Breast epithelium (tissue), 3 donors: ENCODE measurements around the gene FAM228B.

ENCODE experiments used
- CTCF ChIP-seq, 3 donors: fragments of 450-650 bp; IDR thresholded peaks; one replicate each; pipeline ENCODE4 v1.5.1; 2016 to 2017; ENCODE audit warnings: antibody characterized with exemption in 3 of 3, mild to moderate bottlenecking in 3 of 3, moderate library complexity in 3 of 3
- POLR2A ChIP-seq: fragments of 450-650 bp; IDR thresholded peaks from one replicate; pipeline ENCODE4 v1.6.1; 2016; ENCODE audit warnings: antibody characterized with exemption, mild to moderate bottlenecking, moderate library complexity
- POLR2AphosphoS5 ChIP-seq, 3 donors: sonication (generic); formaldehyde crosslinking; IDR thresholded peaks; one replicate each; pipeline ENCODE4 v1.6.1; 2017; ENCODE audit warnings: antibody characterized with exemption in 3 of 3

- no peak for TF ChIP-seq CTCF (IDR thresholded peaks at IDR 0.05)
- TF ChIP-seq POLR2AphosphoS5 (IDR thresholded peaks at IDR 0.05): no peak
- TF ChIP-seq POLR2A: no peak
Measured at GRCh38 chr2:24147364-24147763, 24.1 kb downstream of the FAM228B start.
